T-helper 2 cell (primary cell): ENCODE results near the gene RINT1.
"Not testable (repeated sequence)": the region's sequence is repeated elsewhere in the genome, so short reads cannot be mapped to it uniquely, and the experiment has no call there.

Source experiments
- DNase-seq, 5 experiments: peaks; one replicate each; pipeline versions ENCODE4 v3.0.0 to v3.0.0-alpha.2; 2012 to 2022
- total RNA-seq, 2 donors: gene quantifications; one replicate each; lab custom pipeline; 2026; lab: John Stamatoyannopoulos, UW

RINT1 gene
- 36.3 to 46.8 reads per million in 2 donors for total RNA-seq

DNA sequence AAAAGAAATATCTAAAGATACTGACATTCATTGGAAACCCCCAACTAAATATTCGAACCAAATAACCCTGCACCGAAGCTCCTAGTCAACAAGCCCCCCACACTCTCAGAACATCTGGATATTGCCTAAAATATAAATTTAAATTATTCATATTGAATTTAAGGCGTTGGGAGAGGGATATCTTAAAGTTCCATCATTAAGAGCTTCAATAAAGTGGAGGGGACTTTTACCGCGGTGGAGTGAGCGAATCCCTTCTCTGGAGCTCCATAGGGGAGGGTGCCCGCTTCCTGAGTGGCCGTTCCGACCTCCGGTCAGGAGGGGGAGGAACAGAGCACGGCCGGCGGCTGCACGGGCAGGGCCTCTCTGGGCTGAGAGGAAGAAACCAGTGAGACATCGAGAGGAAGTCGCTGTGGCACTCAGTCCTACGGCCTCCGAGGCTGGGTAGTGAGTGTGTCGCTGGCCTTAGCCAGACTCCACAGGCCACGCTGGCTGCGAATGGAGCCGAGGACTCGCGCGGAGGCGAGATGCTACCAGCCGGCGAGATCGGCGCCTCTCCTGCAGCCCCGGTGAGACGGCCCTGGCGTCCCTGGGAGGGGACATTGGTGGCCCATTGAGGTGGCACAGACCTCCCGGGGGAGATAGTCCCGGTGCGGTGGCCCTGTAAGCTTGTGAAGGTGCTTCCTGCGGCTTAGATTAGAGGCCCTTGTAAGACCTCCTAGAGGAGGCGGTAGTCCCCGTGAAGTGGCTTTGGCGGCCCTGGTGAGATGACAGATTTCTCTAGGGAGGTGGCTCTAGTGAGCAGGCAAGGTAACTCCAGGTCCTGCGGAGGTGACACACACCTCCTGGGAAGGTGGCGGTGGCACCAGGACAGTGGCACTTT is at the start of gene RINT1:
Gene RINT1, plus strand, starts transcription at position 410 of the 880 bp plus-strand sequence. Its CDS starts 115 bp downstream, at position 525.
- peak; percentile 63 to 94 (median 86) for DNase-seq

DNA sequence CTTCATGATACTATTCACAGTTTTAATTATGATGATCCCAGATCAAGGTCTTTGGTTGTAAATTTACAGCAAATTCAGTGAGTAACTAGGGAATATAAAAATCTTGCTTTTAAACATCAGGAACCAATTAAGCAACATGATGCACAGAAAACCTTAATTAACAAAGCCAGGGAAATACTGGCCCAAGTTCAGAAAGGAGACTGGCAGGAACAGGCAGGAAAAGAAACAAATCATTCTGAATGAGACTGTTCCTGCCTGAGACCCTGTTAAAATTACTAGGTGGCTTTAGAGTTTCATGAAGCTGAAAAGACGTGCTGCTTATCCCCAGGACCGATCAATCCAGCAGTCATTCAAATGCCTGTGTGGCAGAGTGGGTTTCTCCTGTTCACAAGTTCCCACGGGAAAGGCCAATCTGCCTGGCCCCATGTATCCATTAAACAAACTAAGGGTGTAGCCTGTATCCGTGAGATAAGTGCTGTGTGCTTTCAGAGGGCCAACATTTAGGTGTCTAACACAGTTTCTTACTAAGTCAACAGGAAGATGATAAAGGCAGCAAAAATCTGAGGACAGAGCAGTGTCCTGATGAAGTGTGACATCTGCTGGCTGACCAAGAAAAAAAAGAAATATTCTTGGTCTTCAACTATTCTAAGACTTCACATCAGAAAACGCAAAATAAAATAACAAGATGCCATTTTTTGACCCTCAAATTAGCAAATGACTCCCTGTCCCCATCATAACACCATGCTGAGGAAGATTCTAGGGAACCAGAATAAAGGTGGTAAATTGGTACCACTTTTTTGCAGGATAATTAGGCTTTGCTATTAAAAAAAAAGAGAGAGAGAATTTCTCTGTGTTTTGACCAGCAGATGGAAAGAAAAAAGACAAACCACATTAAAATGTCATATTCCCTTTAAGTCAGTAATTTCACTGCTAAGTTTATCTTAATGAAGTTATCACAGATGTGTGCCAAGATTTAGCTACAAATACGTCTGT is 44.1 kb upstream of the RINT1 start:
- peak in 1 of 5 experiments; percentile 73 for DNase-seq

DNA sequence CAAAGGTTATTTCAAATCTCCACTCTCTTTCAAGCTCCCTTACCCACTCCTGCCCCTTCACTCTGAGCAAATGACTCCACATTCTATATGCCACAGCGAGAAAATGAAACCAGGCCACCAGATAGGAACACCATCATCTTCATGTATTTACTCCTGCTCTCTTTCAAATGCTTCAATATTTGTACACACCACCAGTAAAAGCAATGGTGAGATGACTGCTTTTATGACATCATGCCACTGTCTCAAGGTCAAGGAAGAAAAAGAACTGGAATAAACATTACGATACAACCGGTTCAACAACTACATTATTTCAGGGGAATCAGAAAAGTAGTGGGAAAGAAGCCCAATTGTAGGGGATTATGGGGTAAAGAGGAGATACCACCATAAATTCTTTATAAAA is 42.6 kb upstream of the RINT1 start:
- DNase-seq: no peak

DNA sequence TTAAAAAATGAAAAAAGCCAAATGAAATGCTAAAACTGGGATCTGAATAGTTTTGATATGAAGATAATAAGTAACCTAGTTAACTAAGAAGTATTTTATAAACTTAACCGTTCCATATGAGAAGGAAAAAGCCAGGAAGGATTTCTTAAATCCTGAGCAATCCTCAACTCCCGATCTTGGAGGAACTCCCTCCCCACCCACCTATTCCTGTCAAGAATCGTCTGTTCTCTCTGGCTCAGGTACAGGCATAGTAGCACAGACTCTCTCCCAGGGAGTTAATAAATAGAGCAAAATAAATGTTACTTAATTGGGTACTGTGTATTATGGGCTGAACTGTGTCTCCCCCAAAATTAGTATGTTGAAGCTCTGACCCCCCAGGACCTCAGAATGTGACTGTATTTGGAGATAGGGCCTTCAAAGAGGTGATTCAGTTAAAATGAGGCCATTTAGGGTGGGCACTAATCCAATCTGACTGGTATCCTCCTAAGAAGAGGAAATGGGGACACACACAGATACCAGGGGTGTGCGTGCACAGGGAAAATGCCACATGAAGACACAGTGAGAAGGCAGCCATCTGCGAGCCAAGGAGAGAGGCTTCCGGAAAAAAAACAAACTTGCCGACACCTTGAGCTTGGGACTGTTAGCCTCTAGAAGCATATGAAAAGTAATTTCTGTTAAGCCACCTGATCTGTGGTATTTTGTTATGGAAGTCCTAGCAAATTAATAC is 38.6 kb upstream of the RINT1 start:
- no peak for DNase-seq

DNA sequence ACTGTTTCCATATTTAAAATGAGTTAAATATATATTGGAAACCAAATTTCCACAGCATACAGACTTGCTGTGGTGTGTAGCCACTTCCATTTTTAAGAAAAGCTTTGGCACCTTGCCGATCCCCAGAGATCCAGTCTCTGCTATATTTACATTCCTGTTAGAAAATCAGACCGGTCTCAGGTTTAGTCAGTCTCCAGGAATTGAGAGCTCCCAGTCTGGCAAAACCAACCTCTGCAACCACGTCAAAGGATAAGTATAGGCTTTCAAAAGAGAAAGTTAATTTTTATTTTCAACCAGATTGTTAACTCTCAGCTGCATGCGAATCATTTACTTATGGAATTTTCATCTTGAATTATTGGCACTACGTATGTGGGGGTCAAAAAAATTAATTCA is 38.1 kb upstream of the RINT1 start:
- DNase-seq: no peak

DNA sequence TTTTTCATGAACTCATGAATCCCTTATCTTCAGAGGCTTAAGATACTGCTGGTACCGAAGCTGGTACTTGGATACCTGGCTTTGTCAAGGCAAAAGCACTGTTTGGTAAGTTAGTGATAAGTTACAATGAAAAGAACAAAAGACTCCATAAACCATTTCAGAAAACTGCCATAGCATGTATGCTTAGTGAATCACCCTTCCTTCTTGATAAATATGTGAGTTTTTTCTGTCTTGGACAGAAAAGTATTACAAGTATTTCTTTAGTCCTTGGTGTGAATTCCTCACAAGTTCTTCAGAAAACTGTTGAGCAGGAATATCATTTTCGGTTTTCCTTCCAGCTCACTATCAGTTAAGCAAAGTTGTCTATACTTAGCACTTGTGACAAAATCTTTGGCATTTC is 35.5 kb upstream of the RINT1 start:
- DNase-seq: no peak

DNA sequence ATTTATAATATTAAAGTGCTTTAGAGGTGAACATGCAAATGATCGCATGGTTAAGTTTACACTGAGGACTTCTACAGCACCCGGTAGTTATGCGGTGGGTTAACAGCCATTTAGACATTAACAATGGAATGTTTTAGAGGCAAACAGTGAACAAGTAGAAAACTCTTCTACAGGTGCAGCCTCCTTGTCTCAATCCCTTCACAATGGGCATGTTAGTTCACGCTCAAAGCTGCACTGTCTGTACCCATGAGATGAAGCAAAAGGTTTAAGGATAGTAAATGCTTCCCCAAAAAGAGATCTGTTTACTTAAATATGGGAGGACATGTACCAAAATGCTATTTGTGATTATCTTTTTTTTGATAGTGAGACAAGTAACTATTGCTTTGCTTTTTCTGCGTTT is 35.0 kb upstream of the RINT1 start:
- DNase-seq: no peak

DNA sequence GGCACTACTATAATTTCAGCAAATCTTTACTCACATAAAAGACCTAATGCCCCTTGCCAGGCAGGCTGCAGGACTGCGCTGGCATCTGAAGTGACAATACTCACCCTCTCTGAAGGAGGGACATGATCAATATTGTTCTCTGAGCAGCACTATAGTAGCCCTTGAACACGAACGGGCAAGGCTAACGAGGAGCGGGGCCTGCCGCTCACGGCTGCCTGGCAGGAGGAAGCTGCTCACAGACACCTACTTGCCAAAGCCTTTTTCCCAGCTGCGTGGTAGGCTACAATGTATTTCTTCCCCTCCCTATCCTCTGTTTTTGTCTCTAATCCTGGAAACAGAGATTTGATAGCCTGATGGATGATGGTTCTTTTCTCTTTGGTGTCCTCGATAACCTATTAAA is 29.8 kb upstream of the RINT1 start:
- DNase-seq: no peak

DNA sequence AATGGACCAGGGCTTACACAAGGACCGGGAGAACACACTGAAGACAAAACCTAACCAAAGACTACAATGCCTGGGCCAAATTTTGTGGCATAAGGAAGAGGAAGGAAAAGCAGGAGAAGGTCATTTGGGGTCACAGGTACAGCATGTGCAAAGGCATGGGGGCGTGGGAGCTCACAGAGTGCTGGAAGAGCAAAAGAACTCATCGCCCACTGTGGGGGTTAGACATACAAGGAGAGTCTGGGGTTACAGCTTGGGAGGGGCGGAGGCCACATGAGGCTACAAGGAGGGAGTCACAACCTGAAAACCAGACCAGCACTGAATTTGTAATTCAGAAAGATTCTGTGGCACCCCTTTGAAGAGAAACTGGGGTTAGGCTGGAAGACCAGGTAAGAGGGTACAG is 19.6 kb upstream of the RINT1 start:
- no peak for DNase-seq

DNA sequence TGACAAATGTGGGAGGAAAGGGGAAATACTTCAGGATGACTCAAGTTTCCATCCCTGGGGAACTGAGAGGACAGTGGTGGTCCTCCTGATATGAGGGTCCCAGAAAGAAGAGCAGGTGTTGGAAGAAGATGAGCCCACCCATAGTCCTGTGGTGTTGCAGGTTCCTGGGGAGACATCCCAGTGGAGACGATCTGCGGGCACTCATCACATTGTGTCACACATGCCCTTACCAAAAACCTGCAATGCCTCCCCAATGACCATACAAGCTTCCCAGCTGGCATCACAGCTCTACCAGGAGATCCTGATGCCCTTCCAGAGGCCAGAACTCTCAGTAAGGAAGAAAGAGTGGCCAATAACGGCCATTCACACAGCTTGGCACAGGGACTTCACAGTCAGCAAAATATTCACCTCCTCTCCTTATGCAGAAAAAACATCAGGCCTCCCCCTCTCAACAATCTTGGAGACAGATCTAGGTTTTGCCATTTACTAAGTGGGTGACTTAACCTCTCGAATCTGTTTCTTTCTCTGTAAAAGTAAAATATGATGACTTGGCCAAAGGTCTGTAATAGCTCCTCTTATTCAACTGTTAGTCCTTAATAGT is 19.0 kb upstream of the RINT1 start:
- DNase-seq: no peak

DNA sequence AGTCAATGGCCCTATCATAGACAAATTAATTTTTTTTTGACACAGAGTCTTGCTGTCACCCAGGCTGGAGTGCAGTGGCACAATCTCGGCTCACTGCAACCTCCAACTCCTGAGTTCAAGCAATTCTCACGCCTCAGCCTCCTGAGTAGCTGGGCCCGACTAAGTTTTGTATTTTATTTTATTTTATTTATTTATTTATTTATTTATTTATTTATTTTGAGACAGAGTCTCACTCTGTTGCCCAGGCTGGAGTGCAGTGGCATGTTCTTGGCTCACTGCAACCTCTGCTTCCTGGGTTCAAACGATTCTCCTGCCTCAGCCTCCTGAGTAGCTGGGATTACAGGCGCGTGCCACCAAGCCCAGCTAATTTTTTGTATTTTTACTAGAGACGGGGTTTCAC is 16.4 kb upstream of the RINT1 start:
- DNase-seq: not testable (repeated sequence)

DNA sequence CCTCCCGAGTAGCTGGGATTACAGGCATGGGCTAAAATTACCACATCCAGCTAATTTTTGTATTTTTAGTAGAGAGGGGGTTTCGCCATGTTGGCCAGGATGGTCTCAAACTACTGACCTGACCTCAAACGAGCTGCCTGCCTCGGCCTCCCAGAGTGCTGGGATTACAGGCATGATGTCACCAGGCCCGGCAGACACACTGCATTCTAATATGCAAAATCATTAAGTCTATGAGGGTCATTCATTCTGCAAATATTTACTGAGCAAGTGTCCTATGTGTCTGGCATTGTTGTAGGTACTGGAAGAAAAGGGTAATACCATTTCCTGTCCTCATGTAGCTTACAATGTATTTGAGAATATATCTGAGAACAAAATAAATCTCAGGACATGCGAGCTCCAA is 12.6 kb upstream of the RINT1 start:
- DNase-seq: no peak

DNA sequence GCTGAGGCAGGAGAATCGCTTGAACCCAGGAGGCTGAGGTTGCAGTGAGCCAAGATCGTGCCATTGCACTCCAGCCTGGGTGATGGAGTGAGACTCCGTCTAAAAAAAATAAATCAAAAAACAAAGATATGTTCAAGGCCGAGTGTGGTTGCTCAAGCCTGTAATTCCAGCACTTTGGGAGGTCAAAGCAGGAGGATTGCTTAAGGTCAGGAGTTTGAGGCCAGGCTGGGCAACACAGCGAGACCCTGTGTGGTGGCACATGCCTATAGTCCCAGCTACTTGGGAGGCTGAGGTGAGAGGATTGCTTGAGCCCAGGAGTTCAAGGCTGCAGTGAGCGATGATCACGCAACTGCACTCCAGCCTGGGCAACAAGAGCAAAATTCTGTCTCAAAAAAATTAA is 11.4 kb upstream of the RINT1 start:
- DNase-seq: not testable (repeated sequence)

DNA sequence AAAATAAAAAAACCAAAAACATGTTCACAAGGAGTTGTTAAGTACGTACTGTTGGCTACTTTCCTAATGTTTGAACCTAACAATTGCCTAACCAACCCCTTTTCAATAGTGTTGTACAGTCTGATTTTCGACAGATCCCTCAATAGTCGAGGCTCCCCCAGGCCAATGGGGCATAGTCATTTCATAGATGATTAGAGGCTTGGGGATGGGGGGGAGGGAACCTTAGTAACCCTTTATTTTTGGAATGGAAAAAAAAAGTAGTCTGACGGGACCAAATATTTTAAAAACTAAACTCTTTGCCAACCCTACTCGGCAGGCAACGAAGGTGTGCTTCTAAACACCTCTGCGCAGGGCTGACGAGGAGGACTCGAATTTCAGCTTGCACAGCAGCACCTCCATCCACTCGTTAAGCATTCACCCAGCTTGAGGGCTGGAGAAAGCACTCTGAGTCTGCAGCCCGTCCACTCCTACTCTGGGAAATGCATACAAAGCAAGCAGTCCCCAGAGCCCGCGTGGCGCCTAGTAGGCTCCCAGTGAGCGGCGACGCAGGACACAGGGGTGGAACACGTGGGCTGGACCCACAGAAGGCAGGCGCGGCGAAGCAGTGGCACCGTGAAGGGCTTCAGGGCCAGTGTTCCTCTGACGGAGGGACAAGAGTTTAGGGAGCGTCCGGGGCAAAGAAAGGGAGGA is 10.8 kb upstream of the RINT1 start:
- peak; percentile 6 to 64 (median 16) for DNase-seq

DNA sequence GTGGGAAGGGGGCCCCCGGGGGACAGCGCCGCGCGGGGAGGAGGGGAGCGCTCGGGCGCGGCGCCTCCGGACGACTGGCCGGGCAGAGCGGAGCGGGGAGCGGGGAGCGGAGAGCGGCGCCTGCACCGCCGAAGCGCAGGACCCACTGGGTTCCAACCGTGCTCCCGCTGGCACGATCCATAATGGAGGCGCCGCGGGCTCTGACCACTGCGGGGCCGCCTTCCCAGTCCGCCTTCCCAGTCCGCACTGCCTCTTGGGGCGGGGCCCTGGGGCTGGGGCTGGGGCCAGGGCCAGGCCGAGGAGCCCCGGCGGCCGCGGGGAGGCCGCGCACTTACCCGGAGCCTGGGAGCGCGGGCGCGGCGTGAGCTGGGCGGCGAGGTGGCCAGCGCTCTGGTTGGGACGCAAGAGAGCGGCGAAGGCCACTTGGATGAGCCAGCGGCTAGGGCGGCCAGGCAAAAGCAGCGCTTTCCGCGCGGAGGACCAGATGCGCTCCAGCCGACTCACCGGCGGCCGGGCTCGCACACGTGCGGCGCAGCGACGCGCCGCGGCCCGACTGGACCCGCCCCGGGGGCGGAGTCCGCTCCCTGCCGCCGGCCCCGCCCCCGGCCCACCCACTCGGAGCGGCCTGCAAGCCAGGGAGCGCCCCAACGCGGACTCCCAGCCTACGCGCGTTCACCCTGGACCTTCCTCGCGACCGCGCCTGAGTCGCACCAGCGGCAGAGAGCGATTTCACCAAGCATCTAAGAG is 10.1 kb upstream of the RINT1 start, which contains the start of gene PUS7:
Gene PUS7, minus strand, starts transcription at position 555 of the 747 bp plus-strand sequence. CDS start 13,759 bp downstream, outside the sequence.
- peak; percentile 53 to 89 (median 67) for DNase-seq

DNA sequence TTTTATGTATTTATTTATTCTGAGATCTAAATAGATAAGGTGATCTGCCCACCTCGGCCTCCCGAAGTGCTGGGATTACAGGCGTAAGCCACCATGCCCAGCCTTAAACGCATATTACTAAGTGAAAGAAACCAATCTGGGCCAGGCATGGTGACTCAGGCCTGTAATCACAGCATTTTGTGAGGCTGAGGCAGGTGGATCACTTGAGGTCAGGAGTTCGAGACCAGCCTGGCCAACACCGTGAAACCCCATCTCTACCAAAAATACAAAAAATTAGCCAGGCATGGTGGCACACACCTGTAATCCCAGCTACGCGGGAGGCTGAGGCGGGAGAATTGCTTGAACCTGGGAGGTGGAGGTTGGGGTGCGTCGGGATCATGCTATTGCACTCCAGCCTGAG is 7.6 kb upstream of the RINT1 start:
- DNase-seq: not testable (repeated sequence)

DNA sequence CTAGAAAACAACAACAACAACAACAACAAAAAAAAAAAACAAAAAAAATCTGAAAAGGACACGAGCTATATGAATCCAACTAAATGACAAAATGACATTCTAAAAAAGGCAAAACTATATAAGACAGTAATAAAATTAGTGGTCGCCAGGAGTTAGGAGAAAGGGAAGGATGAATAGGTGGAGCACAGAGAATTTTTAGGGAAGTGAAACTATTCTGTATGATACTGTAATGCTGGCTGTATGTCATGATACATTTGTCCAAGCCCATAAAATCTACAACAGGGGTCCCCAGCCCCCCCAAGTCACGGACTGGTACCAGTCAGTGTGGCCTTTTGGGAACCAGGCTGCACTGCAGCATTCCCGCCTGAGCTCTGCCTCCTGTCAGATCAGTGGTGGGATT is 7.2 kb upstream of the RINT1 start:
- DNase-seq: no peak

DNA sequence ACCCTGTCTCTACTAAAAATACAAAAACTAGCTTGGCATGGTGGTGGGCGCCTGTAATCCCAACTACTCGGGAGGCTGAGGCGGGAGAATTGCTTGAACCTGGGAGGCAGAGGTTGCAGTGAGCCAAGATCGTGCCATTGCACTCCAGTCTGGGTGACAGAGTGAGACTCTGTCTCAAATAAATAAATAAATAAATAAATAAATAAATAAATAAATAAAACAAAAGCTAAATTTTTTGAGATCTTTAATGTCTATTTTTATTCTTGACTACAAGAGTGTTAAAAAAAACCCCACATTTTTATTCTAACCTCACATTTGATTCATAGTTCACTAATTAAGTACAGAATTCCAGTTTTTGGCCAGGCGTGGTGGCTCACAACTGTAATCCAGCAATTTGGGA is 4.3 kb upstream of the RINT1 start:
- DNase-seq: not testable (repeated sequence)

DNA sequence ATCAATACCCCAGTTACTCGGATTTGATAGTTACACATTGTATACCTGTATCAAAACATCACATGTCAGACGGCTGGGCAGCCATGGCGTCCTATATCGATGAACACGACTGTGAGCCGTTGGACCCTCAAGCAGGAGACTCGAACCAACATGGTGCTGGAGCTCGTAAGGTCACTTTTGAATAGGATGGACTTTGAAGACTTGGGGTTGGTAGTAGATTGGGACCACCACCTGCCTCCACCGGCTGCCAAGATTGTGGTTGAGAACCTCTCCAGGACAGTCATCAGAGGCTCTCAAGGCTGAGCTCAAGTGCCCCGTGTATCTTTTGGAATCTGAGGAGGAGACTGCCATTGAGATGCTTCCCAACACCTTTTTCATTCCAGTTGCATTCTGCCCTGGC is 1.9 kb upstream of the RINT1 start:
- DNase-seq: no peak

DNA sequence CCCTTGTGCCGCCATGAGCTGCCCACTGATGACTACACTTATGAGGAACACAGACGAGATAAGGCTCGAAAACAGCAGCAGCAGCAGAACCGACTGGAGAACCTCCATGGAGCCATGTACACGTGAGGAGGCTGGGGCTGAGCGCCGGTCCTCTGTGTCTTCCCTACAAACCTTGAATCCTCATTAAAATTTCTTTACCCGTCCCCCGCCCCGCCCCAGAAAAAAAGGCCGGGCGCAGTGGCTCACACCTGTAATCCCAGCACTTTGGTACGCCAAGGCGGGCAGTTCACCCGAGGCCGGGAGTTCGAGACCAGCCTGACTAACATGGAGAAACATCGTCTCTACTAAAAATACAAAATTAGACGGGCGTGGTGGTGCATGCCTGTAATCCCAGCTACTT is 1.5 kb upstream of the RINT1 start:
- DNase-seq: no peak
